ENCODE data around the gene KCNIP3.

Gene KCNIP3

GRCh38 chr2:95329891-95330793, 33.0 kb downstream of the KCNIP3 start:
- no peak for DNase-seq

- DNase-seq, result no peak
Observed at GRCh38 chr2:95330794-95331338, 33.7 kb downstream of the KCNIP3 start.

GRCh38 chr2:95331606-95332005, 34.5 kb downstream of the KCNIP3 start:
- no peak for DNase-seq

- DNase-seq, result no peak
Observed at GRCh38 chr2:95332036-95332435, 34.9 kb downstream of the KCNIP3 start.

DNA sequence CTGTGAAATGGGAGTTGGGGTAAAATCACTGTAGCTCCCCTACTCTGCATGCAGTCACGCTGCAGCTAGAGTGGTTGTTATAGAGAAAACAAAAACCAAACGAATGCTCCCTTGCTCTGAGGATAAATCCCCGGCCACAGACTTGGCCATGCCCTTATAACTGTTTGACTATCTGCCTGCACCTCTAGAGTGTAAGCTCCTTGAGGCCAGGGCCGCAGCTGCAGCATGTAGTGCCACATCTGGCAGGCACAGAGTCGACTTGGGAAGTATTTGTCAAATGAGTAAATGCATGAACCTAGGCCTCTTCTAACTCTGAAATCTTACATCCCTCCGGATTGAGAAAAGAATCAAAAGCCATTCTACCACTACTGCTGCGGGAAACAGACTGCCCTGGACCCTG, 35.9 kb downstream of the KCNIP3 start:
- no peak for DNase-seq

GRCh38 chr2:95333888-95334338, 36.8 kb downstream of the KCNIP3 start:
- peak; percentile 24 for DNase-seq

- no peak for DNase-seq
Observed at GRCh38 chr2:95334916-95335641, 37.9 kb downstream of the KCNIP3 start.

GRCh38 chr2:95336406-95336805, 39.3 kb downstream of the KCNIP3 start:
- no peak for DNase-seq

DNA sequence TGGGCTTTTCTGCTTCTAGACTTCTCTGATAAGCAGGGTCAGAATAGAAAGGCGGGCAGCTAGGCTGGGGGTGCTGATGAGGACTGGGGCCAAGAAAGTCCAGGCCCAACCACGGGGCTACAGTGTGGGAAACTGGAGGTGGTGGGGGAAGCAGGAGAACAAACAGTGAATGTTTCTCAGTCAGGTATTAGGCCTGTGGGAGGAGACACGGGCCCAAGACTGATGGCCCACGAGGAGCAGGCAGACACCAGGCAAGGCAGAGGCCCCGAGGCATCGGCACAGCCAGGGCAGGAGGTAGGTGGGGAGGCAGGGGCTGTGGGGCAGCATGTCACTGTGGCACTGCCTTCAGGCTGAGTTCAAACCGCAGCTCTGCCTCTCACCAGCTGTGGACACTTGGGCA, 40.7 kb downstream of the KCNIP3 start:
- DNase-seq, result no peak

- DNase-seq, result no peak
Observed at GRCh38 chr2:95342556-95343320, 45.6 kb downstream of the KCNIP3 start.

DNA sequence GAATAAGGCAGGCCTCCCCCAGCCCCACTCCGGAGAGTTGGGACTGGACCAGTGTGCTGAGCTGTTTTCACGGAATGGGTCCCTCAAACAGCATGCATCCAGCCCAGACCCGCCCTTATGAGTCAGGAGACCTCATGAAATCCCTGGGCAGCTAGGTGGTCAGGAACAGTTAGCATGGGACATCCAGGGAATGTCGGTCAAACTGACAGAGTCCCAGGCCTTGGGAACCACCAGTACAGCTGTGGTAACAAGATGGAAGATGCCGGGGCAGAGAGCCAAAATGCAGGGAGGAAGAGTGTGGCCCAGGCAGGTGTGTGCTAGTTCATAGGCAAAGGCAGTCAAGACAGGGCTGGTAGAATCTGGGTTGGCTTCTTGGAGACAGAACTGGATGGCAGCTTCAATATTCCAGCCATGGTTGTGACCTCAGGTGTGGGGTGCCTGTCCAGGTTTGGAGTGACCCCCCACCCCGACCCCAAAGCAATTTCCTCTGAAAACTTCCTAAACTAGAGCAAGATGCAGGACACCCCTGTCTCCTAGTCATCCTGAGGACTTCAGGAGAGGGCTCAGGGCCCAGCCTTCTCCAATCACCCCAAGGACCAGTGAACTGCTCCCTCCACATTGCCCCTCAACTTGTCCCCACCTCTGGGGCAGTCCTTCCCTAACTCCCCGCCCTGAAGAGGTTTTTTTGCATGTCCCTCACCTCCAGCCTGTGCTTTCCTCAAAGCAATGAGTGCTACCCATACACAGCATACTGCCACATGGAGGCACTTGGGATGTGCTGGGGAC, 46.5 kb downstream of the KCNIP3 start:
- DNase-seq, result no peak

GRCh38 chr2:95344215-95344583, 47.1 kb downstream of the KCNIP3 start:
- no peak for DNase-seq

DNA sequence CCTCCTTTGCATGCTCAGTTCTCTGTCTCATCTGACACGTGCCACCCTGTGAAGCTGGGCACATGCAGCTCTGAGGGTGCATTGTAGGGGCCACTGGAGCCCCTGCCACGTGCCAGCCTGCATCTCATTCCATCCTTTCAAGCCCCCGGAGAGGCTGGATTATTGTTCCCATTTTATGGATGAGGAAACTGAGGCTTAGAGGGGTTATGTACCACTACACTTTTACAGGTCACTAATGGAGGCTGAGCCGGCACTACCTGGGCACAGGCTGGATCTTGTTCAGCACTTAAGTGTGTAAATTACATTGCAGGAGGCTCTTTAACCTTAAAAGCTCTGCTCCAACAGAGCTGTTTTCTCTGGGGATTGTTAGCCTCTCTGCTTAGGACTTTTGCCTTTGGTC, 47.5 kb downstream of the KCNIP3 start:
- no peak for DNase-seq

DNA sequence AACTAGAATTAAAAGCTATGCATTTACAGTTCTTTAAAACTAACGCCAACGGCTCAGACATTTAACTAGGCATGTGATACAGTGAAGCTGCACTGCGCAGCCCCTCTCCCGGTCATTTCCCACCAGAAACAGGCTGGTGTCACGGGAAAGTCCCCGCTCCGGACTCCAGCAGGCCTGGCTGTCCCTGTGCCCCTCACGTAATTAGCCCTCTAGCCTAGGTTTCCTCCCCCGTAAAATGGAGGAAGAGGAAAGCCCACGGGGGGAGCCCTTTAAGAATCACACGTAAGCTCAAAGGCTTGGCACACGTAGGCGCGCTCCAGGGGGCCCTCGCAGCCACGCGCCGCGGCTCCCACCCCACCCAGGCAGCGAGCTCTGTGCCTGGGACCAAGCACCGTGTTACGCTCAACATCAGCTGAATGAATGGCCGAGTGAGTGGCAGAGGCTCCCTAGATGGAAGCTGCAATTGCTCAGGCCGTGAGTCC, 48.0 kb downstream of the KCNIP3 start:
- DNase-seq, result no peak

GRCh38 chr2:95345563-95346230, 48.5 kb downstream of the KCNIP3 start:
- peak; percentile 79 for DNase-seq

- DNase-seq, result peak; percentile 68
Observed at GRCh38 chr2:95346231-95346737, 49.1 kb downstream of the KCNIP3 start.

DNA sequence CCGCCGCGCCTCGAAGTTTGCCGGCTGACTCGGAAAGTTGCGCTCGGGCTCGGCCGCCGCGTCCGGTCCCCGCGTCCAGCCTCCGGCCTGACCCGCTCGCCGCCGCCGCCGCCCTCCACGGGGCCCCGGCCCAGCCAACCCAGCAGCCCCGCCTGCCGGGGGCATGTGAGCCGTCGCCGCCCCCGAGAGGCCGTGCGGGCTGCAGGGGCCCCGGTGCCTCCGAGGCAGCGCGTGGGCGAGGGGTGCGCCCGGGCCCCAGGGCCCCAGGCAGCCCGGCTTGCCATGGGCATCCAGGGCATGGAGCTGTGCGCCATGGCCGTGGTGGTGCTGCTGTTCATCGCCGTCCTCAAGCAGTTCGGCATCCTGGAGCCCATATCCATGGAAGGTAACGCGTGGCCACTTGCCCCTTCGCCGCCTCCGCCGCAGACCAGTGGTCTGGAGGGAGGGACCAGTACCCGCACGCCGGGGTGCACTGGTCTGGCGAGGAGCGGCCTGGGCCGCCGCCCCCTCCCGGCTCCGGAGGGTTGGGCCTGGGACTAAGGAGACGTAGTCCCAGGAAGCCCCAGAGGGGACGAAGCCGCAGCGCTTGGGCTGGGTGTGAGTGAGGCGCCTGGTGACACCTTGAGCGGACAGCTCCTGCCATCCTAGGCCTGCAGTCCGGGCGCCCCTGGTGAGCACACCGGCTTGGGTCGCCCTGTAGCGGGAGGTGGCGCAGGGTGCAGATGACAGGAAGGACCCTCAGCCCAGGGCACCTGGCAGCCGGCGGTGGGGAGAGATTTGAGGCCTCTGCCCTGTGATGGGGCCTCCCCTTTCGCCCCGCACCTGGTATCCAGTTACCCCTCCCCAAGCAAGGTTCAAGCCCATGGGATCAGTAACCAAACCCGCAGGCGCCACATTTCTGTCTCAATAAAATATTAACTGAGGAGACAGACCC, 49.9 kb downstream of the KCNIP3 start:
- DNase-seq, result peak; percentile 10

DNA sequence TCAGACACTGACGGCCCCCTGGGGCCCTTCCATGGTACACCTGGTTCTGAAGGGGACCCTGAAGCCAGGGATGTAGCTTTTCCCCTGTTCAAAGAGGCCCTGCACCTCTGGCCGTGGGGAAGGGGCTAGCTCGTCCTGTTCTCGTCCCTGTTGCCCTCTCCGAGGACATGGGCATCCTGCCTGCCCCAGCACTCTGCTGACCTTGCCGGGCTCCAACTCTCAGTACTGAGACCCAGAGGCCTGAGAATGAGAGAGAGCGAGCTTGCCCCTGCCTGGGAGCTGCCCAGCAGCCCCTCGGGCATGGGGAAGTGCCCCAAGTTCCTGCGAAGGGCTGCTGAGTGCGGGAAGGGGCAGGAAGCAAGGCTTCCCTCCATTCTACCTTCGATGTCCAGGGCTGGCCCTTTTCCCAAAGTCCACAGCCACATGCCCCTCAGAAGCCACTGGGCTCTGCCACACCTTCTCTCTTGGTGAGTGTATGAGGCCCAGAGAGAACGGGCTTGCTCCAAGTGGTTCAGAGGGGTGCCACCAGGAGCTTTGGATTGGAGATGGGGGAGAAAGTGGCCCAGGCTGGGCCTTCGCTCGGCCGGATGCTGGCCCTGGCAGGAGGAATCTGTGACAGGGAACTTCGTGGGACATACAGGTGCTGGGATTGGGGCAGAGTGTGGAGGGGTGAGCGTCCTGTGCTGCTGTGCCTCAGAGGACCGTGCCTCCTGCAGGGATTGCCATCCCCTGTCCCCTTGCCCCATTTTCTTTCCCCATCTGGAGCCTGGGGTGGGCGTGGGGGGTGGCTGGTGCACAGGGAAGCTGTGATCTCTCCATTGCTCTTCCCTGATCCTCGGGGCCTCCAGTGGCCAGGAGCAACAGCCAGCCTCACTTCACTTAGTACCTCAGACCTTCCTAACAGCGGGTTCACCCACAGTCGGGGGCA, 50.8 kb downstream of the KCNIP3 start:
- DNase-seq, result no peak

Data from fibroblast of skin of back (primary cell).